H1 (cell line): Measurements from ENCODE around the gene OGDH.

Source experiments
- CTCF ChIP-seq, 3 experiments: IDR thresholded peaks; 1 replicate in 2 of 3; 2 replicates in 1 of 3; pipeline versions ENCODE4 v1.5.1 to v1.6.1; 2011; ENCODE audit warnings: low read length in 3 of 3, mild to moderate bottlenecking in 3 of 3, inconsistent platforms in 2 of 3, low read depth in 1 of 3, moderate library complexity in 1 of 3; ENCODE audit not compliant: insufficient read depth in 1 of 3; ENCODE audit errors: control extremely low read depth in 1 of 3
- EZH2 ChIP-seq: fragments of 200-600 bp; sonication (generic); IDR thresholded peaks from 2 replicates; pipeline ENCODE4 v1.7.1; 2012; ENCODE audit warnings: low read depth, mild to moderate bottlenecking, moderate library complexity, low read length, inconsistent platforms; ENCODE audit not compliant: severe bottlenecking
- TF ChIP-seq, protein P1 (sequence below): IDR thresholded peaks from 2 replicates; pipeline ENCODE4 v1.6.1; 2011; ENCODE audit warnings: low read length, improper control_type of control experiment

DNA sequence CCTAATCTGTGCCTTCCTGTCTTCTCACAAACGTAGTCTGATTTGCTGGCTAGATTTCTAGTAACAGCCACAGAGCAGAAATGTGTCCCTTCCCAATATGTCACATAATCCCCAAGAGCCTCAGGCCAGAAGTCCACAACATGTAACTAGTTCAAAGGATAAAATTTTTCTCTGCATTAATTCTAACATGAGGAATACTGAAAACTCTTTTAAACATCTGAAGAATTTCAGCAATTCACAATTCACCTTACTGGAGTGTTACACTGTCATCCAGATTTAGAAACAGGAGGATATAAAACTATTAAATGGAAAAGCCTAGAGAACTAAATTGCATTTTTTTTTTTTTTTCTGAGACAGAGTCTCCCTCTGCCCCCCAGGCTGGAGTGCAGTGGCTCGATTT, 30.2 kb upstream of the OGDH start:
- no peak for TF ChIP-seq CTCF (IDR thresholded peaks at IDR 0.05; ENCODE audit: control extremely low read depth in 1 of 3, insufficient read depth in 1 of 3, low read depth in 1 of 3, low read length in 3 of 3)
- no peak for TF ChIP-seq EZH2
- TF ChIP-seq, protein P1, sequence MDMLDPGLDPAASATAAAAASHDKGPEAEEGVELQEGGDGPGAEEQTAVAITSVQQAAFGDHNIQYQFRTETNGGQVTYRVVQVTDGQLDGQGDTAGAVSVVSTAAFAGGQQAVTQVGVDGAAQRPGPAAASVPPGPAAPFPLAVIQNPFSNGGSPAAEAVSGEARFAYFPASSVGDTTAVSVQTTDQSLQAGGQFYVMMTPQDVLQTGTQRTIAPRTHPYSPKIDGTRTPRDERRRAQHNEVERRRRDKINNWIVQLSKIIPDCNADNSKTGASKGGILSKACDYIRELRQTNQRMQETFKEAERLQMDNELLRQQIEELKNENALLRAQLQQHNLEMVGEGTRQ = no peak
